Gastrocnemius medialis (tissue), 4 donors: ENCODE measurements around the gene ZBTB46.

Source experiments
- POLR2A ChIP-seq, 2 donors: fragments of 450-650 bp; IDR thresholded peaks; one replicate each; pipeline ENCODE4 v1.6.1; 2017; ENCODE audit warnings: antibody characterized with exemption in 2 of 2, mild to moderate bottlenecking in 2 of 2, moderate library complexity in 2 of 2
- TF ChIP-seq, protein P1 (sequence below), 5 experiments: fragments of 450-650 bp in 3 of 5; fragments of 200-600 bp in 2 of 5; sonication (generic) in 2 of 5; IDR thresholded peaks in 4 of 5; conservative IDR thresholded peaks in 1 of 5; 1 replicate in 4 of 5; 2 replicates in 1 of 5; pipeline ENCODE4 v1.5.1; 2016 to 2019; ENCODE audit warnings: antibody characterized with exemption in 5 of 5, mild to moderate bottlenecking in 3 of 5, moderate library complexity in 3 of 5

DNA sequence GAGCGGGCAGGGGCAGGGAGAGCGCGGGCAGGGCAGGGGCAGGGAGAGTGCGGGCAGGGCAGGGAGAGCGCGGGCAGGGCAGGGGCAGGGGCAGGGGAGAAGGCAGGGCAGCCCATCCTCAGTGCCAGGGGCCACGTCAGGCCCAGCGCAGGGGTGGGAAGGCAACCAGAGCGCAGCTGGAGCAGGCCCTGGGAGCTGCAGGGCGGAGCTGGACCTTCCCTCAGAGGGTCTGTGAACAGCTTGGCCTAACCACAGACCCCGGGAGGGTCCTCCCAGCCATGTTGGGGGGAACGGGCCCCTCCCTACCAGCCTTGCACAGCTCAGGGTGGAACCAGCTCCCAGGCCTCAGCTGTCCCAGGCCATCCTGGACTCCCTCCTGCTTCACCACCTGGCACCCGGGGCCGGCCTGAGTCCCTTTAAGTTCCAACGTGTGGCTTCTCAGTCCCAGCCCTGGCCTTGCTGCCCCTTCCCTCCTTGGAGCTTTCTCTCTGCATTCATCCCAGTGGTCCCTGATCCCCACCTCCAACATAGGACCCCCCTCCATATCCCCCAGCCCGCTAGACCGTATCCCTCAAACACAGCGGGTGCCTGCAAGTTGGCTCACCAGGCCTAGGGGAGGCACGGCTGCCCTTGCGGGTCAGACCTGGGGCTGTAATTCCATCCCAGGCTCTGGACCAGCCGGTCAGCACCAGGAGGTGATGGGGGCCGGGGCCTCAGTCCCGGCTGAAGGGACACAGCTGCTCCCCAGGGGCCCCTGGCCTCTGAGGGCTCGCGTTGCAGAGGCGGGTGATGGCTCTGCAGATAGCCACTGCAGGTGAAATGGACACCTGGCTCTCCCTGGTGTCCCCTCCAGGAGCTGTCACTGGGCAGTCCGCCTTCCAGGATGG is 5.6 kb upstream of the ZBTB46 start:
- TF ChIP-seq, protein P1, sequence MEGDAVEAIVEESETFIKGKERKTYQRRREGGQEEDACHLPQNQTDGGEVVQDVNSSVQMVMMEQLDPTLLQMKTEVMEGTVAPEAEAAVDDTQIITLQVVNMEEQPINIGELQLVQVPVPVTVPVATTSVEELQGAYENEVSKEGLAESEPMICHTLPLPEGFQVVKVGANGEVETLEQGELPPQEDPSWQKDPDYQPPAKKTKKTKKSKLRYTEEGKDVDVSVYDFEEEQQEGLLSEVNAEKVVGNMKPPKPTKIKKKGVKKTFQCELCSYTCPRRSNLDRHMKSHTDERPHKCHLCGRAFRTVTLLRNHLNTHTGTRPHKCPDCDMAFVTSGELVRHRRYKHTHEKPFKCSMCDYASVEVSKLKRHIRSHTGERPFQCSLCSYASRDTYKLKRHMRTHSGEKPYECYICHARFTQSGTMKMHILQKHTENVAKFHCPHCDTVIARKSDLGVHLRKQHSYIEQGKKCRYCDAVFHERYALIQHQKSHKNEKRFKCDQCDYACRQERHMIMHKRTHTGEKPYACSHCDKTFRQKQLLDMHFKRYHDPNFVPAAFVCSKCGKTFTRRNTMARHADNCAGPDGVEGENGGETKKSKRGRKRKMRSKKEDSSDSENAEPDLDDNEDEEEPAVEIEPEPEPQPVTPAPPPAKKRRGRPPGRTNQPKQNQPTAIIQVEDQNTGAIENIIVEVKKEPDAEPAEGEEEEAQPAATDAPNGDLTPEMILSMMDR (IDR thresholded peaks at IDR 0.05 in 4 of 5, conservative IDR thresholded peaks at IDR 0.05 in 1 of 5) = no peak
- TF ChIP-seq POLR2A (IDR thresholded peaks at IDR 0.05) = no peak
